Smooth muscle cell of the brain vasculature (primary cell): ENCODE measurements around the gene RGL4.

Source experiments
- DNase-seq: peaks from one replicate; pipeline ENCODE4 v3.0.0-alpha.2; 2012; ENCODE audit warnings: low read depth, low spot score

Gene RGL4

GRCh38 chr22:23678133-23678532 lies 12.7 kb upstream of the RGL4 start:
- DNase-seq = no peak

DNA sequence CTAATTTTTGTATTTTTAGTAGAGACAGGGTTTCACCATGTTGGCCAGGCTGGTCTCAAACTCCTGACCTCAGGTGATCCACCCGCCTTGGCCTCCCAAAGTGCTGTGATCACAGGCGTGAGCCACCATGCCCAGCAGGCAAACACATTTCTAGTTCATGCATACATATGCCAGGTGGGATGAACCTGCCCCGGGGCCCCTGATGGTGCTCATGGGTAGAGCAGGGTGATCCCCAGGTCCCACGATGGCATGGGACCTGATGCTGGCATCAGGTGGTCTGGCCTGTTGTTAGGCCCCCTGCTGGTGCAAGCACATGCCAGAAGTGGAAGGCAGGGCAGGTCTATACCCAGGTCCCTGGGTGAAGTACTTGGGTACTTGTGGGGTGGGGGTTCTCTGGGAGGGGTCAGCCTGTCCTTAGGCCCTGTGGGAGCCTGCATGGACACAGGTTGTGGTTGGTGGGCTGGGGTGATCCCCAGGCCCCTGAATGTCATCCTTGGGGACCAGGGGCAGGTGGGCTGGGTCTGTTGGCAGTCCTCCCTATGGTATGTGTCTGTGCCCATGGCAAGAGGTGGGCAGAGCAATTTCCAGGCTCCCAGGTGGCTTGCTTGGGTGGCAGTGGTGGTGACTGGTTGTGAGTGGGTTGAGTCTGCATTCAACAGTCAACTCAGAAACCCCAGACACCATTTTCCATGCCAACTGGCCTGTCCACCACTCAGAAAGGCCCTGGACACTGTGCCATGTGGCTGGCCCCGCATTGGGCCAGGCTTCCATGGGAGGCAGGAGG lies 9.6 kb upstream of the RGL4 start:
- DNase-seq = no peak

DNA sequence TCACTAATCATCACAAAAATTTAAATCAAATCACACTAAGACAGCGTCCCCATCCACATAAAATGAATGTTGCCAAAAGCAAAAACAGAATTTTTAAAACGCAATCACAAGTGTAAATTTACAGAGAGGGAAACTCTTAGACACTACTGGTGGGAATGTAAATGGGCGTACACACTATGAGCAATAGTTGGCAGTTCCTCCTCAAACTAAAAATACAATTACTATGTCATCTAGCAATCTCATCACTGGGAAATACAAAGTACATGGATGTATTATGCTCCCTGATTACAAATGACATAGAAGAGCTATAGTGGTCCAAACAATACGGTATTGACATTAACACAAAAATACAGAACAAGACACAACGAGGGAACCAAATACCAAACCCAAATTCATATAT lies 8.7 kb upstream of the RGL4 start:
- no peak for DNase-seq

DNA sequence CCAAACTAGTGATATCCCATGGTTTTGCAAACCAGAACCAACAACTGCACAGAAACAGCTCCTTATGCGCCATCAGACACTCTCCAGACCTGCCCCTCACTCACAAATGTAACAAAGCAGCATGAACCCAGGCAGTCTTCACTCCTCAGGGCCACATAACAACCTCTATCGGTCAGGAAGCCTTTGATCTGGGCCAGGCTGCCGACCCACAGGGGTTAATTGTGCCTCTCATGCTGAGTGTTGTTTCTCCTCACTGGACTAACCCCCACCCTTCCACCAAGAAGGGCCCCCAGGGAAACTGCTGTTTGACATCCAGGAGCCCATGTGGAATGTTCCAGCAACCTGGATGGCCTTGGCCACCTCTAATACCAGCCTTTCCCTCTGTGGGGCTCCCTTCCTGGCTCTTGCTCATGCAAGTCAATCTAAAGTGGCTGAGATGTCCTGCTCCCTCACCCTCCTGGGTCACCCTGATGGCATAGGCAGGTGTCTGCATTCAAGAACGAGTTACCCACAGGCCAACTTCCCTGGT lies 7.9 kb upstream of the RGL4 start:
- DNase-seq = no peak

DNA sequence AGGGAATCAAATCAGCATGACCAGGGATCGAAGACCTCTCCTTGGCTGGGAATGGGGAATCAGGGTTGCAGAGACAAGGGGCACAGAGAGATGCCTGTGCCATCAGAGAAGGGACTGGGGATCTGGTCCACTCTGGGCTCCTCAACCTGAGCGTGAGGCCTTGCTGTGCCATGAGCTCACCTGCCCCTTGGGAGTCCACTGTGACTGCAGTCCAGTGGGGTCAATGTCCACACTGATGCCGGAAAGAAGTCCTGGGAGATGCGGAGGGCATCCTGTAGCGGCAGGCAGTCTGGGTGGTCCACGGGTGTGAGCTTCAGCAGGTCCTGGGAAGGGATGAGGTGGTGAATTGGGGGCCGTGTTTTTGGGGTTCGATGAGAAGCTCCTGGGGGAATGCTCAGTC lies 7.3 kb upstream of the RGL4 start:
- no peak for DNase-seq

DNA sequence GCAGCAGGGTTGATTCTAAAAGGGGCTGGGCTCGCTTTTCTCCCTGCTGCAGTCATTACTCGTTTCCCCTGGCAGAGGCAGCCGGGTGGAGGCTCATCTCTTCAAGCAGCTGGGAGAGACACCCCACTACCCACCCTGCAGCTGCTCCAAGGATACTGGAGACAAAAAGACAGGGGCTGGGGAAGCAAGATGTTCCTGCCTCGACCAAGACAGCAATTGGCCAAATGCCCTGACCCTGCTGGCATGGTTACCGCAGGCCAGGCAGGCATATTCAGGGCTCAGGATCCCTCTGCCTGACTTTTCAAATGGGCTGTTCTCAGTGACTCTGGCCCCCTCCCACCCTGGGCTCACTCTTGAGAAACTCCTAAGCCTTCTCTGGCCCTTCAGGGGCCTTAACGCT lies 6.8 kb upstream of the RGL4 start:
- DNase-seq = no peak

GRCh38 chr22:23684561-23685031 lies 6.2 kb upstream of the RGL4 start:
- DNase-seq = no peak

- no peak for DNase-seq
Measured at GRCh38 chr22:23685205-23685784, 5.5 kb upstream of the RGL4 start.

DNA sequence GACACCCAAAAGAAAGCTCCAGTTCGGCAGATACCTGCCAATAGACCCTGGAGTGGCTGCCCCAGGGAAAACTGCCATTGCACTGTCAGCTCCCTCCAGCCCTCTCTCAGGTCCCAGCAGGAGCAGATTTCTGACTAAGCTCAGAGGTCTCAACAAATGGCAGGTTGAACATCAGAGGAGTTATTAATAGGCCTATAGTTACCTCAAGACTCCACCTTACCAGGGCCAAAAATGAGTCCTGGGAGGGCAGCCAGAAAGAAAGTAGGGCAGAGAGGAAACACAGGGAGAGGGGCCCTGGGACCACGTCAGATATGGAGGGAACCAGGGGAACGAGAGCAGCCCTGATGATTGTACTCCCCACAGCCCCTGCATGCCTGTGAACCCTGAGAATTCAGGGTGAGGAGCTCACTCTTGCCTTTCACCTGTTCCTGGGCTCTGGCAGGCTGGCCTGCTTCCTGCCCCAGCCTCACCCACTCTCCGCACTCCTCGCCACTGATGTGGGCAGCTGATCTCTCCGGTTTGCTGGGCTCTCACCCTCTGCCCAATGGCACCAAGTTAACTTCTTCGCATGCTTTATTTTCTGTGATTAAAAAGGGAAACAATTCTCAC lies 4.3 kb upstream of the RGL4 start:
- no peak for DNase-seq

DNA sequence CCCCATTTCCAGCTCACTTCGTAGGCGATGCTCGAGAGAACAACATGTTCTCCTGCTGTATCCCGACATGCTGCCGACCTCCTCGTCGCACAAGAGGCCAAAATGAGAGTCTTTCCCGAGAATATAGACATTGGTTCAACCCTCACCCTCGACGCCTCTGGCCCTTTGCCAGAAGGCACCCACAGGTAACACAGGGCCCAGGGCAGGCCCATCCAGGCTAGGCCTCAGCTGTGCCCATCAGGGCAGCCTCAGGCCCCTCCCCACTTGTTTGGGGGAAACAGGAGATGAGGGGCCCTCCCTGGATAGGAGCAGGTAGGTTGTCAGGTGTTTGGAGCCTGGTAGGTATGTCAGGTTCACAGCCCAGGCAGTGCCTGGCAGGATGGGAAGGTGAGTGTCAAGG lies 2.7 kb upstream of the RGL4 start:
- DNase-seq = no peak

DNA sequence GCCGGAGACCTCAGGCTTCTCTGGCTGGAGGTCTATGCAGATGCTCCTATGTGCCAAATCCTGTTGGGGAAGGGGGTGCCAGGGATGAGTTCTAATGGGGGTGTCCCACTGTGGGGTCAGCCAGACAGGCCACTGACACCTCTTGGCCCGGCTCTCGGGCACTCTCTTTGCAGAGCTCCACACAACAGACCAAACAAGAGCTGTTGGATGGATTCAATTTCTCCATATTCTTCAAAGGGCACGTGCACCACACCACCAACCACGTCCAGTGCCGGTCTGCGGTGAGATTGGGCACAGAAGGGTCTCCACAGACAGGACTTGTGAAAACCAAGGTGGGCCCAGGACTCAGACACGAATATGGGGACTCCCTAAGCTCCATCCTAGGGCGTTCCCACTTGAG lies 2.2 kb upstream of the RGL4 start:
- no peak for DNase-seq

- no peak for DNase-seq
Measured at GRCh38 chr22:23689414-23689813, 1.4 kb upstream of the RGL4 start.

DNA sequence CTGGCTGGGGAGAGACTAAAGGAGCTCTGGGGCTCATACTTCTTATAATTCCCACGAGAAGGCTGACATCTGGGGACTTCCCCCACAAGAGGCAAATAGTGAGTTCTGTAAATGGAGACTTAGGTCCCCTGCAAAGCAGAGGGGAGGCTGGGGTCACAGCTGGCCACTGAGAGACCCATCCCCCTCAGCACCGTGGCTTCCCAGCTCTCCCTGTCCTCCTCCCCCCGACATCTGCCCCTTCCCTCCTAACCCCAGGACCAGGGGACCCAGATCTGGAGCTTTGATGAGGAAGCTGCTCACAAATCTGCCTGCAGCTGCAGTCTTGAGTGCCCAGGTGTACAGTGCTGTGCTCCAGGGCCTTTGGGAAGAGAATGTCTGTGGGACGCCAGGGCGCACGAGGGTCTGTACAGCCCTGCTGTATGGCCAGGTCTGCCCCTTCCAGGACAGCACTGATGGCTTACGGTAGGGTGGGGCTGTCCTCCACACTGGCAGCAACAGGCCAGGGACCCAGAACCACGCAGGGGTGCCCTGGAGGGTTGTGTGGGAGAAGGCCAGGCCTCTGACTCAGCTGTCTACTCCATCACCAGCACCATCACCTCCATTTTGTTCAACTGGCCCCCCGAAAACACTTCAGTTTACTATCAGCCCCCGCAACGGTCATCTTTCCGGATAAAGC lies 1.1 kb downstream of the RGL4 start:
- no peak for DNase-seq

DNA sequence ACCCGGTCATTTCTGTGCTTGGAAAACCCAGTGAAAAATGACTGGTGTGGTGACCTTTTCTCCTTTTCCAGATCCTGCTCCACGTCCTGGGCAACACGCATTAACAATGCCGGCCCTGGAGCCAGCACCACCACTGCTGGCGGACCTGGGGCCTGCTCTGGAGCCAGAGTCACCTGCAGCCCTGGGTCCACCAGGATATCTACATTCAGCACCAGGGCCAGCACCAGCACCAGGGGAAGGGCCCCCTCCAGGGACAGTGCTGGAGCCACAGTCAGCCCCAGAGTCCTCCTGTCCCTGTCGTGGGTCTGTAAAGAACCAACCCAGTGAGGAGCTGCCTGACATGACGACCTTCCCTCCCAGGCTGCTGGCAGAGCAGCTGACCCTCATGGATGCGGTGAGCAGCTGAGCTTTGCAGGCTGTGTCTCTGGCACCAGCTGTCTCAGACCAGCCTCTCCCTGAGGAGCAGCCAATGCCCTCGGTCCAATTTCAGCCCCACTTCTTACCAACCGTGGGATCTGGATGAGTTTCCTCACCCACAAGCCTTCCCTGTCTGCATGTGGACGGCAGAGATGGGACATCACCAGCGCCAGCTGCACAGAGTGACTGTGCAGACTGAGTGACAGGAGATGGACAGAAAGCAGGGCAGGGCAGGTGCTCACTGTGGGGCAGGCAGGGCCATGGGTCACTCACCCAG lies 1.9 kb downstream of the RGL4 start:
- DNase-seq = no peak

DNA sequence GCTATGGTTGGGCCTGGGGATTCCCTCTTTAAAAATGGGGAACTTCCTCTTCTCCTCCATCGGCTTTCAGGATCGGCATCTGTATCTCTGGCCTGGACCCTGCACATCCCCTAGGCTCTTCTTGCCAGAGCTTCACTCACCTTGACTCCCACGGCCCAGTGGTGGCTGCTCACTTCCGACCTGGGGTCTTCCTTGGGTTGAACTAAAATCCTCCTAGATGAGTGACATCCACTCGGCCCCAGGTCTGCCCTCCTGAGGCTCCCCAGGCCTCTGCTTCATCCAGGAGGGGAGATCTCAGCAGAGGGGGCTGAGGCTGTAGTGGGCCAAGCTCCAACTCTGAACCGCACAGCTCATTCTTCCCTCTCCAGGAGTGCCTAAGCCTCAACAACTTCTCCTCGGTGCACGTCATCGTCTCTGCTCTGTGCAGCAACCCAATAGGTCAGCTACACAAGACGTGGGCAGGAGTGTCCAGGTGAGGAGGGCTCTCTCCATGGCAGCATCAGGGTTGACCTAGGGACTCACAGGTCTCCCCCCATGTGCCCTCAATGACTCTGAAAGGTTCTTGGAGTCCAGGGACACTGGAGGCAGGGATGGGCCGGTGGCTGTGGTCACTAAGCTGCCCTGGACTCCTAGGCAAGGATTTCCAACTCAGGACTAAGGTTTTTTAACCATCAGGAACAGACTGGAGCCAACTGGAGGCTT lies 3.3 kb downstream of the RGL4 start:
- DNase-seq = no peak

DNA sequence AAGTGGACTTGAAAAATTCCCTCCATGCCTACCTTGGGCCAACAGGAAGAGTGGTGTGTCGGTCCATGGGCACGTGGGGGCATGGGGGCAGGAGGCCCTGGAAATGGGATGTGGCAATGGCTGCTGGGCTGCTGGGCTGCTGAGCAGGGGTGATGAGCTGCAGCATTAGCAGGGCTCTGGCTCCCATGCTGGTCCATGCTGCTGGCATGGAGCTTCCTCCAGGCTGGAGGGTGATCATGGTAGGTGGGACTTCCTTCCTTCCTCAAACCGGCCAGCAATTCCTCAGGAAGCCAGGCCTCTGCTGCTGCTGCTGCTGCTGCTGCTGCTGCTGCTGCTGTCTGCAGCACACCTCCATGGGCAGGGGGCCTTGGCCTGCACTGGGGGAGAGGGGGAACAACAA lies 4.3 kb downstream of the RGL4 start:
- no peak for DNase-seq

DNA sequence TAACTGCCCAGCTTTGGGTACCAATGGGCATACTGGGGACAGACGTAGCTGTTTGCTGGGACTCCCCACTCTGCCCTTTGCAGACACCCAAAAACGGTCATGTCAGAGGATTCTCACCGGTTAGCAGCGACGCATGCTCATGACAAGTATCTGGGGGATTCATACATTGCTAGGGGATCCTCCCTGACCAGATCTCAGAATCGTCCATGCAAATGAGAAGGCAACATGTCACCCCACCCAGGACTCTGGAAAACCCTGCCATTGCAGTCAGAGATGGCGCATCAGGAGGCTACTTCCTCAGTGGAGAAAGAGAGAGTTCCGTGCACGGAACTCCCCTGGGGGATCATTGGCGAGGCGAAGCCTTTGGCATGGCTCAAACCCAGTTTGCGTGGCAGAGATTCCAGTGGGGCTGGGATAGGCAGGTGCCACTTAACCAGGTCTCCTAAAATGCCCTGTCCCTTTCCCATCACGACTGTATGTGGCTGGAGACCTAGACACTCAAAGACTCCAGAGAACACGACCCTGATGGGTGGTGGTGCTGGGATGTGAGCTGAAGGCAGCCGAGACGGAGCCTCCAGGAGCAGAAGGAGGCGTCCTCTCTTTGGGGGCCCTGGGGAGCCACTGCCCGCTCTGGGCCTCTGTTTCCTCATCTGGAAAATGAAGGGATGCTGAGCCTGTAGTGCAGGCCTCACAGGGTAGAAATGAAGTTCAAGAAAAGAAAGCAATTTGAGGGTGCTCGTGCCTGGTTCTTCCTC lies 4.9 kb downstream of the RGL4 start:
- no peak for DNase-seq

DNA sequence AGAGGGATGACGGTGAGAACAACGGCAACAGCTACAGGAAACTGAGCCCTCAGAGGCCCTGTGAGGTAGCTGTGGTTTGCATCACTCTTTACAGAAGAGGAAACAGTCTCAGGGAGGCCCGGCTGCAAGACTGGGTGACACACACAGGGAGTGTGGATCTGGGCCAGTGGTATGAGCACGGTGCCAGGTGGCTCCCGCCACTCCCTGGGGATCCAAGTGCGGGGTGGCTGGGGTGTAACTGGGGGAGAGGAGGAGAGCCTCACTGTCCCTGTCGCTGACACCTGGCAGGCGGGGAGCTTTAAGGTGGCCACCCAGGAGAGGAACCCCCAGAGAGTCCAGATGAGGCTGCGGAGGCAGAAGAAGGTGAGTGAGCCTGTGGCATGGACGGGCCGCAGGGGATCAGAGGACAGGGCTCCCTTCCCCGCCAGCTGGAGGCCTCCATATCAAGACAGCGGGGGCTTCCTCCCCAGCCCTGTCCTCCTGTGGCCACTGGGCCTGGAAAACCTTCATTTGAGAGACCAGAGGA lies 5.6 kb downstream of the RGL4 start:
- DNase-seq = no peak

GRCh38 chr22:23697031-23697970 lies 6.5 kb downstream of the RGL4 start:
- DNase-seq = no peak
